ENCODE measurements around the gene SLC38A3.

DNA sequence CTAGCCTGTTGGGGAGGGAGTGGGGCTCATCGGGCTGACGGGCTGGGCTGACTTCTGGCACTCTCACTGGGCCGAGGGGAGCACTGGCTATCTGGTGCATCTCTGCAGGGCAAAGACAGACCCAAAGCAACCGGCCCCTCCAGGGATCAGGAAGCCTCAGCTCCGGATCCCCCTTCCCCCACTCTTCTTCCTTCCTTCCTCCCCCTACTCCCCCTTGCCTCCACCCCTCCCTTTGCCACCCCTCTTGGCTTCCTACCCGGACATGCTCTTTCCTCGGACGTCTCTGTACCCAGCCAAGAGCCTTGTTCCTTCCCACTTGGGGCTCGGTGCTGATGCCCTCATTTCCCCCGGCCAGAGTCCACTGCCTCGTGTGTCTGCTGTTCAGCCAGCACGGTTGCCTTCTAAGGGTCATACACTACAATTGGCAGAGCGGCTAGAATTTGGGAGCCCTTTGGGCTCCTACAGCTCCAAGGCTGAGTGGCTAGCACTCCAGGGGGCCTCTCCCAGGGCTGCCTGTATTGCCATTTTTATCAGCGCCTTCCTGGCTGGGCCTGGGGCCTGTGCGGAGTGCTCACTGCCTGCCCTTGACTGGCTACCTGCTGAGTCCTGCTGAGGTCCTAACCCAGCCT, 39.0 kb upstream of the SLC38A3 start:
- no peak for TF ChIP-seq EP300 (IDR thresholded peaks at IDR 0.05; ENCODE audit: borderline replicate concordance in 1 of 2, low read depth in 2 of 2, low read length in 2 of 2)
- TF ChIP-seq, protein P1, sequence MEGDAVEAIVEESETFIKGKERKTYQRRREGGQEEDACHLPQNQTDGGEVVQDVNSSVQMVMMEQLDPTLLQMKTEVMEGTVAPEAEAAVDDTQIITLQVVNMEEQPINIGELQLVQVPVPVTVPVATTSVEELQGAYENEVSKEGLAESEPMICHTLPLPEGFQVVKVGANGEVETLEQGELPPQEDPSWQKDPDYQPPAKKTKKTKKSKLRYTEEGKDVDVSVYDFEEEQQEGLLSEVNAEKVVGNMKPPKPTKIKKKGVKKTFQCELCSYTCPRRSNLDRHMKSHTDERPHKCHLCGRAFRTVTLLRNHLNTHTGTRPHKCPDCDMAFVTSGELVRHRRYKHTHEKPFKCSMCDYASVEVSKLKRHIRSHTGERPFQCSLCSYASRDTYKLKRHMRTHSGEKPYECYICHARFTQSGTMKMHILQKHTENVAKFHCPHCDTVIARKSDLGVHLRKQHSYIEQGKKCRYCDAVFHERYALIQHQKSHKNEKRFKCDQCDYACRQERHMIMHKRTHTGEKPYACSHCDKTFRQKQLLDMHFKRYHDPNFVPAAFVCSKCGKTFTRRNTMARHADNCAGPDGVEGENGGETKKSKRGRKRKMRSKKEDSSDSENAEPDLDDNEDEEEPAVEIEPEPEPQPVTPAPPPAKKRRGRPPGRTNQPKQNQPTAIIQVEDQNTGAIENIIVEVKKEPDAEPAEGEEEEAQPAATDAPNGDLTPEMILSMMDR (IDR thresholded peaks at IDR 0.05; ENCODE audit: control extremely low read depth in 1 of 3, insufficient read depth in 1 of 3, low read depth in 1 of 3, low read length in 3 of 3): no peak
- TF ChIP-seq, protein P2, sequence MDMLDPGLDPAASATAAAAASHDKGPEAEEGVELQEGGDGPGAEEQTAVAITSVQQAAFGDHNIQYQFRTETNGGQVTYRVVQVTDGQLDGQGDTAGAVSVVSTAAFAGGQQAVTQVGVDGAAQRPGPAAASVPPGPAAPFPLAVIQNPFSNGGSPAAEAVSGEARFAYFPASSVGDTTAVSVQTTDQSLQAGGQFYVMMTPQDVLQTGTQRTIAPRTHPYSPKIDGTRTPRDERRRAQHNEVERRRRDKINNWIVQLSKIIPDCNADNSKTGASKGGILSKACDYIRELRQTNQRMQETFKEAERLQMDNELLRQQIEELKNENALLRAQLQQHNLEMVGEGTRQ (IDR thresholded peaks at IDR 0.05; ENCODE audit: low read length): no peak
- TF ChIP-seq SIN3A (conservative IDR thresholded peaks at IDR 0.05 in 1 of 2, IDR thresholded peaks at IDR 0.05 in 1 of 2; ENCODE audit: low read depth in 1 of 2, low read length in 2 of 2): no peak
- TF ChIP-seq POU5F1 (IDR thresholded peaks at IDR 0.05; ENCODE audit: low read depth, low read length): no peak
- TF ChIP-seq RFX5 (IDR thresholded peaks at IDR 0.05; ENCODE audit: borderline replicate concordance, low read depth, low read length): no peak
- no peak for TF ChIP-seq POLR2A (IDR thresholded peaks at IDR 0.05; ENCODE audit: control extremely low read depth in 1 of 2, low read depth in 2 of 2, low read length in 2 of 2)
- TF ChIP-seq TAF1 (IDR thresholded peaks at IDR 0.05; ENCODE audit: low read depth, low read length): no peak
- no peak for TF ChIP-seq EZH2 (IDR thresholded peaks at IDR 0.05; ENCODE audit: low read depth, low read length, severe bottlenecking)
- no peak for TF ChIP-seq NANOG (IDR thresholded peaks at IDR 0.05; ENCODE audit: insufficient read depth, low read depth, low read length, poor library complexity, severe bottlenecking)
- no peak for TF ChIP-seq YY1 (IDR thresholded peaks at IDR 0.05; ENCODE audit: low read depth, low read length)

Measured in H1 (cell line).